Uterus (tissue), 4 donors: Measurements from ENCODE around the gene BHLHE40. TPM values are rescaled to one million over a fixed set of nuclear protein-coding genes. Genes with fewer than 3 reads are reported as not detected.

Experiments used
- DNase-seq, 2 donors: peaks; one replicate each; pipeline ENCODE4 v3.0.0-alpha.2; 2019 to 2020
- H3K27ac ChIP-seq, 2 donors: fragments of 200-600 bp; sonication (generic); 1 replicate in 1 of 2; 2 replicates in 1 of 2; pipeline ENCODE4 v1.5.1; 2016 to 2018
- H3K27me3 ChIP-seq, 2 donors: fragments of 200-600 bp; sonication (generic); one replicate each; pipeline ENCODE4 v1.5.1; 2018 to 2019; ENCODE audit warnings: control low read depth in 1 of 2
- H3K36me3 ChIP-seq, 2 donors: fragments of 200-600 bp; sonication (generic); one replicate each; pipeline ENCODE4 v1.5.1; 2019; ENCODE audit warnings: control low read depth in 1 of 2
- H3K4me1 ChIP-seq, 2 donors: fragments of 200-600 bp; sonication (generic); one replicate each; pipeline ENCODE4 v1.5.1; 2018 to 2019; ENCODE audit warnings: control low read depth in 1 of 2
- H3K4me3 ChIP-seq, 2 donors: fragments of 200-600 bp; sonication (generic); 1 replicate in 1 of 2; 2 replicates in 1 of 2; pipeline ENCODE4 v1.5.1; 2018 to 2019; ENCODE audit warnings: mild to moderate bottlenecking in 1 of 2
- H3K9me3 ChIP-seq, 2 donors: fragments of 200-600 bp; sonication (generic); one replicate each; pipeline ENCODE4 v1.5.1; 2019; ENCODE audit warnings: control low read depth in 1 of 2
- CTCF ChIP-seq, 4 experiments: fragments of 200-600 bp in 2 of 4; fragments of 450-650 bp in 2 of 4; sonication (generic) in 2 of 4; IDR thresholded peaks; one replicate each; pipeline ENCODE4 v1.5.1; 2016 to 2019; ENCODE audit warnings: antibody characterized with exemption in 4 of 4, mild to moderate bottlenecking in 2 of 4, moderate library complexity in 1 of 4
- POLR2A ChIP-seq, 2 donors: fragments of 450-650 bp; IDR thresholded peaks; one replicate each; pipeline ENCODE4 v1.6.1; 2016; ENCODE audit warnings: antibody characterized with exemption in 2 of 2, mild to moderate bottlenecking in 1 of 2, moderate library complexity in 1 of 2
- intact Hi-C: fragments of 100-400 bp; cut with DNase I; formaldehyde crosslinking; loops from one replicate; pipeline ENCODE4 v1.15.1; 2023; ENCODE audit warnings: low total_unique reads
- total RNA-seq, 4 donors: library from RNA; depleted of rRNA in 3 of 4; stranded (reverse); fragments of >200 nt in 3 of 4; gene quantifications; one replicate each; pipeline versions ENCODE4 v1.1.0 to v1.2.4, GENCODE V29; 2014 to 2023
- donor health status: DM: yes; HTN: yes; CAD: no.

BHLHE40 gene
- total RNA-seq, 4 donors from 2014 or later: 11.4 to 84.2 (median 28.1) TPM

- Histone ChIP-seq H3K4me3 (no peak overlapping the region), H3K27ac (peak overlapping the region; percentile 64 to 77), H3K36me3 (no peaks in the 10 kb centered on the region), H3K9me3 (no peaks in the 10 kb centered on the region), H3K27me3 (no peaks in the 10 kb centered on the region), H3K4me1 (no peaks in the 10 kb centered on the region)
- peak; percentile 77 to 82 for DNase-seq
- TF ChIP-seq CTCF (IDR thresholded peaks at IDR 0.05) (no peak), POLR2A (IDR thresholded peaks at IDR 0.05) (no peak)
- intact Hi-C loops: loop anchor here (10.0 kb wide), 1 partner anchor 308 kb away; no protein-coding TSS in a partner anchor
Measured at GRCh38 chr3:5022966-5023776, 43.9 kb downstream of the BHLHE40 start.

GRCh38 chr3:5023777-5024346 is 44.6 kb downstream of the BHLHE40 start:
- Histone ChIP-seq H3K9me3 (no peaks in the 10 kb centered on the region), H3K36me3 (no peaks in the 10 kb centered on the region), H3K4me3 (no peak overlapping the region), H3K4me1 (no peaks in the 10 kb centered on the region), H3K27ac (peak overlapping the region; percentile 64 to 77), H3K27me3 (no peaks in the 10 kb centered on the region)
- no peak for DNase-seq
- TF ChIP-seq POLR2A (IDR thresholded peaks at IDR 0.05): no peak
- TF ChIP-seq CTCF (IDR thresholded peaks at IDR 0.05): no peak
- intact Hi-C loops: loop anchor here (10.0 kb wide), 1 partner anchor 309 kb away; no protein-coding TSS in a partner anchor

GRCh38 chr3:5026046-5026362 is 46.8 kb downstream of the BHLHE40 start:
- peak overlapping the region; percentile 77 to 85 for H3K27ac ChIP-seq
- no peaks in the 10 kb centered on the region for H3K36me3 ChIP-seq
- no peaks in the 10 kb centered on the region for H3K27me3 ChIP-seq
- no peaks in the 10 kb centered on the region for H3K4me1 ChIP-seq
- intact Hi-C loops: loop anchor here (10.0 kb wide), 1 partner anchor 311 kb away; no protein-coding TSS in a partner anchor
- DNase-seq: no peak
- H3K4me3 ChIP-seq: peak overlapping the region in 1 of 2 donors; percentile 40
- TF ChIP-seq CTCF (IDR thresholded peaks at IDR 0.05) (no peak), POLR2A (IDR thresholded peaks at IDR 0.05) (no peak)
- H3K9me3 ChIP-seq: no peaks in the 10 kb centered on the region

GRCh38 chr3:5029715-5030114 is 50.5 kb downstream of the BHLHE40 start:
- Histone ChIP-seq H3K27me3 (no peaks in the 10 kb centered on the region), H3K27ac (no peak overlapping the region), H3K9me3 (no peaks in the 10 kb centered on the region), H3K4me3 (no peak overlapping the region), H3K36me3 (no peaks in the 10 kb centered on the region), H3K4me1 (no peaks in the 10 kb centered on the region)
- DNase-seq: no peak
- no peak for TF ChIP-seq CTCF (IDR thresholded peaks at IDR 0.05)
- no peak for TF ChIP-seq POLR2A (IDR thresholded peaks at IDR 0.05)
- intact Hi-C loops: loop anchor here (10.0 kb wide), 1 partner anchor 315 kb away; no protein-coding TSS in a partner anchor

- Histone ChIP-seq H3K9me3 (no peaks in the 10 kb centered on the region), H3K27me3 (no peaks in the 10 kb centered on the region), H3K4me3 (no peak overlapping the region), H3K27ac (no peak overlapping the region), H3K36me3 (no peaks in the 10 kb centered on the region), H3K4me1 (no peaks in the 10 kb centered on the region)
- DNase-seq: no peak
- TF ChIP-seq CTCF (IDR thresholded peaks at IDR 0.05) (no peak), POLR2A (IDR thresholded peaks at IDR 0.05) (no peak)
- intact Hi-C loops: no loop called here
Measured at GRCh38 chr3:5030152-5030551, 50.9 kb downstream of the BHLHE40 start.
